Upper lobe of left lung (tissue), 4 donors: ENCODE data around the gene PTPRN.

Experiments used
- EP300 ChIP-seq, 4 donors: sonication (generic); formaldehyde crosslinking; IDR thresholded peaks; one replicate each; pipeline ENCODE4 v1.5.1; 2017; ENCODE audit warnings: antibody characterized with exemption in 4 of 4, control low read depth in 2 of 4
- POLR2A ChIP-seq, 4 donors: fragments of 450-650 bp; IDR thresholded peaks; one replicate each; pipeline ENCODE4 v1.5.1; 2016 to 2017; ENCODE audit warnings: antibody characterized with exemption in 4 of 4, mild to moderate bottlenecking in 2 of 4
- POLR2AphosphoS5 ChIP-seq, 2 donors: sonication (generic); formaldehyde crosslinking; IDR thresholded peaks; one replicate each; pipeline ENCODE4 v1.5.1; 2017; ENCODE audit warnings: antibody characterized with exemption in 2 of 2
- TF ChIP-seq, protein P1 (sequence below), 6 experiments: fragments of 450-650 bp in 4 of 6; fragments of 200-600 bp in 2 of 6; sonication (generic) in 2 of 6; IDR thresholded peaks; one replicate each; pipeline ENCODE4 v1.5.1; 2016 to 2019; ENCODE audit warnings: antibody characterized with exemption in 6 of 6

DNA sequence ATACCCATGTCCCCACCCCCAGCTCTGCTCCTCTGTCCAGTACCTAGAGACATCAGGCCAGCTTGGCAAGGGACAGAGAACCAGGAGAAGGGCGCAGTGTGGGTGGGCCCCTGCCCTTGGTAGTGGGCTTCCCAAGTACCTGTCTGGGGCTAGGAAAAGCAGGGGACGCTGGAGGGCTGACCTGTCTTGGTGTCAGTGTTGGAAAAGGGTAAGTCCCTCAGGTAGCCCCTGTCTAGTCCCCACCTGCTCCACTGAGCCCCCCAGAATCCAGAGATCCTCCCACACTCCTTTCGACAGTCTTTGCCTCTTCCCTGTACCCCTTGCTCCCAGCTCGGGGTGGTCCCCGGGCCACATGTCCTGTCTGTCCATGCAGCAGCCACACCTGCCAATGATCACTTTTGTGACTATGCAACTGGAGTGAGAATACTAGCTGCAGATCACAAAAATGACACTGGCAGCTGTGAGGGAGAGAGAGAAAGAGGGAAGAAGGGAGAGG is 15.4 kb downstream of the PTPRN start:
- TF ChIP-seq, protein P1, sequence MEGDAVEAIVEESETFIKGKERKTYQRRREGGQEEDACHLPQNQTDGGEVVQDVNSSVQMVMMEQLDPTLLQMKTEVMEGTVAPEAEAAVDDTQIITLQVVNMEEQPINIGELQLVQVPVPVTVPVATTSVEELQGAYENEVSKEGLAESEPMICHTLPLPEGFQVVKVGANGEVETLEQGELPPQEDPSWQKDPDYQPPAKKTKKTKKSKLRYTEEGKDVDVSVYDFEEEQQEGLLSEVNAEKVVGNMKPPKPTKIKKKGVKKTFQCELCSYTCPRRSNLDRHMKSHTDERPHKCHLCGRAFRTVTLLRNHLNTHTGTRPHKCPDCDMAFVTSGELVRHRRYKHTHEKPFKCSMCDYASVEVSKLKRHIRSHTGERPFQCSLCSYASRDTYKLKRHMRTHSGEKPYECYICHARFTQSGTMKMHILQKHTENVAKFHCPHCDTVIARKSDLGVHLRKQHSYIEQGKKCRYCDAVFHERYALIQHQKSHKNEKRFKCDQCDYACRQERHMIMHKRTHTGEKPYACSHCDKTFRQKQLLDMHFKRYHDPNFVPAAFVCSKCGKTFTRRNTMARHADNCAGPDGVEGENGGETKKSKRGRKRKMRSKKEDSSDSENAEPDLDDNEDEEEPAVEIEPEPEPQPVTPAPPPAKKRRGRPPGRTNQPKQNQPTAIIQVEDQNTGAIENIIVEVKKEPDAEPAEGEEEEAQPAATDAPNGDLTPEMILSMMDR (IDR thresholded peaks at IDR 0.05), result no peak
- TF ChIP-seq POLR2AphosphoS5 (IDR thresholded peaks at IDR 0.05) (no peak), EP300 (IDR thresholded peaks at IDR 0.05) (no peak), POLR2A (IDR thresholded peaks at IDR 0.05) (no peak)
